ENCODE results near the gene DLX6. TPM values are rescaled to one million over a fixed set of nuclear protein-coding genes. Genes with fewer than 3 reads are reported as not detected.

Gene DLX6
- total and polyA plus RNA-seq, 2 of the 8 experiments (the other 6 are each of a cell fraction or from before 2014, with no cell fraction given), result not detected

- no peak overlapping the region for H3K27ac ChIP-seq (ENCODE audit: low read depth, low read length)
- peak overlapping the region; percentile 4 to 79 for H3K4me2 ChIP-seq (ENCODE audit: insufficient read depth in 1 of 2, low read depth in 2 of 2, low read length in 2 of 2)
- H3K4me1 ChIP-seq (replicated peaks in 1 of 4; ENCODE audit: control insufficient read depth in 3 of 4, insufficient read depth in 4 of 4, low read length in 3 of 4), result peaks cover 31 to 41% (median 34%) of the 10 kb centered on the region in 4 experiments
- H2BK20ac ChIP-seq (ENCODE audit: low read length), result 0 out of 2 replicates have a peak overlapping the region, but pooled peaks have one; percentile 17
- H3K4me3 ChIP-seq (ENCODE audit: extremely low read depth in 1 of 4, insufficient read depth in 2 of 4, low read depth in 3 of 4, low read length in 4 of 4), result peak overlapping the region; percentile 5 to 41 (median 13); a peak in 7 of 8 replicates
- H2BK12ac ChIP-seq (ENCODE audit: low read depth, low read length), result 0 out of 2 replicates have a peak overlapping the region, but pooled peaks have one; percentile 2
- H3K9me3 ChIP-seq (ENCODE audit: insufficient read depth in 2 of 2, low read depth in 1 of 2, low read length in 1 of 2), result no peaks in the 10 kb centered on the region
- no peak overlapping the region for H3K56ac ChIP-seq (replicated peaks; ENCODE audit: insufficient read length, low read depth, low read length)
- no peaks in the 10 kb centered on the region for H3K79me2 ChIP-seq (ENCODE audit: control insufficient read depth in 1 of 2, insufficient read depth in 2 of 2, low read length in 2 of 2)
- no peak overlapping the region for H2BK5ac ChIP-seq (ENCODE audit: low read depth, low read length)
- TF ChIP-seq RNF2 (IDR thresholded peaks at IDR 0.05; ENCODE audit: borderline replicate concordance, low read depth, low read length, missing control alignments, poor library complexity, severe bottlenecking), result peak; percentile 90
- TF ChIP-seq SUZ12 (IDR thresholded peaks at IDR 0.05; ENCODE audit: low read length), result peak; percentile 99
- no peak for TF ChIP-seq NANOG (IDR thresholded peaks at IDR 0.05; ENCODE audit: insufficient read depth, low read depth, low read length, poor library complexity, severe bottlenecking)
- TF ChIP-seq EZH2 (IDR thresholded peaks at IDR 0.05; ENCODE audit: low read depth, low read length, severe bottlenecking), result peak; percentile 99
- no peak for TF ChIP-seq SIX5 (IDR thresholded peaks at IDR 0.05; ENCODE audit: low read depth, low read length)
- 0 out of 2 replicates have a peak, but pooled peaks have one; percentile 38 for TF ChIP-seq RBBP5 (IDR thresholded peaks at IDR 0.05; ENCODE audit: borderline replicate concordance, low read depth, low read length)
- TF ChIP-seq KDM4A (IDR thresholded peaks at IDR 0.05; ENCODE audit: low read depth, low read length, severe bottlenecking), result peak; percentile 19
- H3K9ac ChIP-seq (replicated peaks in 1 of 4; ENCODE audit: extremely low read depth in 1 of 4, low read depth in 3 of 4, low read length in 3 of 4), result no peak overlapping the region
- H3K4ac ChIP-seq (replicated peaks; ENCODE audit: insufficient read length, low read depth, low read length), result no peak overlapping the region
- H4K91ac ChIP-seq (replicated peaks; ENCODE audit: insufficient read length, low read length), result no peak overlapping the region
- CTCF ChIA-PET (ENCODE audit: partially characterized antibody), result interaction anchor here (0.5 to 6.2 kb wide), 16 partner anchors 11 to 941 kb away, joined by 3 to 85 read pairs (median 4); partner anchors contain the start of gene DLX6
- H2AK5ac ChIP-seq (ENCODE audit: low read depth, low read length), result no peak overlapping the region
- H3K18ac ChIP-seq (ENCODE audit: extremely low read depth, low read length), result no peak overlapping the region; the same call in 1 of the 2 replicates
- no peak overlapping the region for H3K23ac ChIP-seq (ENCODE audit: insufficient read length)
- H3K23me2 ChIP-seq (ENCODE audit: low read depth, low read length), result peaks cover 11% of the 10 kb centered on the region; the same call in 1 of the 2 replicates
- no peaks in the 10 kb centered on the region; a peak in 1 of 8 replicates for H3K36me3 ChIP-seq (ENCODE audit: control insufficient read depth in 2 of 4, insufficient read depth in 4 of 4, low read length in 3 of 4)
- POLR2A ChIA-PET (ENCODE audit: partially characterized antibody), result interaction anchor here (1.2 to 1.5 kb wide), 2 partner anchors 34 to 36 kb away, joined by 3 to 5 read pairs; no protein-coding TSS in a partner anchor
- FAIRE-seq, result no peak
- H2AFZ ChIP-seq (ENCODE audit: low read length), result no peak overlapping the region
- H2BK15ac ChIP-seq (ENCODE audit: low read length), result 0 out of 2 replicates have a peak overlapping the region, but pooled peaks have one; percentile 9
- no peak overlapping the region for H3K14ac ChIP-seq (ENCODE audit: insufficient read length)
- no peak overlapping the region; the same call in 1 of the 2 replicates for H4K8ac ChIP-seq (ENCODE audit: extremely low read depth, insufficient read depth, low read length)
- H2BK120ac ChIP-seq (replicated peaks; ENCODE audit: low read depth, low read length), result no peak overlapping the region
- H4K20me1 ChIP-seq (replicated peaks in 1 of 2; ENCODE audit: control insufficient read depth in 1 of 2, insufficient read depth in 2 of 2, low read length in 2 of 2), result peaks cover 3 to 21% of the 10 kb centered on the region in 2 experiments
- no peaks in the 10 kb centered on the region for H3K79me1 ChIP-seq (ENCODE audit: low read depth, low read length)
- peaks cover 57 to 70% (median 66%) of the 10 kb centered on the region in 4 experiments for H3K27me3 ChIP-seq (replicated peaks in 1 of 4; ENCODE audit: control insufficient read depth in 3 of 4, extremely low read depth in 1 of 4, insufficient read depth in 3 of 4, low read length in 3 of 4)
- WGBS, 2 experiments (ENCODE audit: extremely low coverage in 1 of 2, insufficient coverage in 1 of 2, insufficient read length in 1 of 2, insufficient replicate concordance in 2 of 2, low coverage in 1 of 2, low lambda C conversion rate in 2 of 2, missing lambda C conversion rate in 1 of 2), result 4% methylated on average over 29 of the region's 29 CpGs; no CpG with 5 or more reads in 1 of the 2 experiments
- DNase-seq (ENCODE audit: low read depth in 1 of 2, low spot score in 2 of 2), result peak in 1 of 2 experiments; percentile 58
- no peak overlapping the region for H4K5ac ChIP-seq (ENCODE audit: insufficient read length, low read depth, low read length)
Measured at GRCh38 chr7:97025983-97026714, 20.8 kb downstream of the DLX6 start.
